MM.1S (cell line): ENCODE data around the gene YEATS2.

Source experiments
- DNase-seq: peaks from one replicate; pipeline ENCODE4 v3.0.0-alpha.2; 2015
- H2AFZ ChIP-seq: fragments of 300-600 bp; sonication (generic); 2 replicates; pipeline ENCODE4 v1.6.0; 2016; ENCODE audit warnings: antibody characterized with exemption, low read length
- H3F3A ChIP-seq: fragments of 300-600 bp; sonication (generic); 2 replicates; pipeline ENCODE4 v1.6.1; 2016; ENCODE audit warnings: mild to moderate bottlenecking, antibody characterized with exemption, low read length, moderate library complexity, mixed read lengths; ENCODE audit not compliant: insufficient read depth
- H3K27ac ChIP-seq: fragments of 300-600 bp; sonication (generic); 2 replicates; pipeline ENCODE4 v1.5.1; 2016; ENCODE audit warnings: mild to moderate bottlenecking, low read length
- H3K27me3 ChIP-seq: fragments of 300-600 bp; sonication (generic); replicated peaks from 2 replicates; pipeline ENCODE4 v1.6.0; 2016; ENCODE audit warnings: low read length; ENCODE audit not compliant: insufficient read depth
- H3K36me3 ChIP-seq: fragments of 300-600 bp; sonication (generic); replicated peaks from 2 replicates; pipeline ENCODE4 v1.6.1; 2016; ENCODE audit warnings: mild to moderate bottlenecking, low read length, mixed read lengths; ENCODE audit not compliant: insufficient read depth
- H3K4me1 ChIP-seq: fragments of 300-600 bp; sonication (generic); 2 replicates; pipeline ENCODE4 v1.6.1; 2016; ENCODE audit warnings: low read length, mixed read lengths
- H3K4me2 ChIP-seq: fragments of 300-600 bp; sonication (generic); 2 replicates; pipeline ENCODE4 v1.6.0; 2016; ENCODE audit warnings: low read depth, low read length
- H3K4me3 ChIP-seq: fragments of 300-600 bp; sonication (generic); 2 replicates; pipeline ENCODE4 v1.5.1; 2016; ENCODE audit warnings: low read length, mixed read lengths
- H3K79me2 ChIP-seq: fragments of 300-600 bp; sonication (generic); 2 replicates; pipeline ENCODE4 v1.6.1; 2016; ENCODE audit warnings: mixed run types, low read length, mixed read lengths
- H3K9ac ChIP-seq: fragments of 300-600 bp; sonication (generic); 2 replicates; pipeline ENCODE4 v1.6.1; 2016; ENCODE audit warnings: low read length, mixed read lengths
- H3K9me2 ChIP-seq: fragments of 300-600 bp; sonication (generic); replicated peaks from 2 replicates; pipeline ENCODE4 v1.6.1; 2016; ENCODE audit warnings: mild to moderate bottlenecking, low read length, mixed read lengths; ENCODE audit not compliant: insufficient read depth
- H3K9me3 ChIP-seq: fragments of 300-600 bp; sonication (generic); replicated peaks from 2 replicates; pipeline ENCODE4 v1.6.1; 2016; ENCODE audit warnings: mild to moderate bottlenecking, low read length, mixed read lengths; ENCODE audit not compliant: insufficient read depth
- H4K20me1 ChIP-seq: fragments of 300-600 bp; sonication (generic); 2 replicates; pipeline ENCODE4 v1.6.1; 2016; ENCODE audit warnings: mild to moderate bottlenecking, low read length, moderate library complexity, mixed read lengths; ENCODE audit not compliant: insufficient read depth
- CTCF ChIP-seq: fragments of 300-600 bp; sonication (generic); IDR thresholded peaks from 2 replicates; pipeline ENCODE4 v1.5.1; 2016; ENCODE audit warnings: antibody characterized with exemption, low read length, mixed read lengths
- EZH2 ChIP-seq: fragments of 300-600 bp; sonication (generic); optimal IDR thresholded peaks from 2 replicates; pipeline ENCODE3; 2017; ENCODE audit warnings: low read depth, mild to moderate bottlenecking, antibody characterized with exemption, low read length, mixed read lengths
- EZH2phosphoT487 ChIP-seq: fragments of 300-600 bp; sonication (generic); IDR thresholded peaks from 2 replicates; pipeline ENCODE4 v1.6.1; 2018; ENCODE audit warnings: antibody characterized with exemption, low read length

The YEATS2 gene

DNA sequence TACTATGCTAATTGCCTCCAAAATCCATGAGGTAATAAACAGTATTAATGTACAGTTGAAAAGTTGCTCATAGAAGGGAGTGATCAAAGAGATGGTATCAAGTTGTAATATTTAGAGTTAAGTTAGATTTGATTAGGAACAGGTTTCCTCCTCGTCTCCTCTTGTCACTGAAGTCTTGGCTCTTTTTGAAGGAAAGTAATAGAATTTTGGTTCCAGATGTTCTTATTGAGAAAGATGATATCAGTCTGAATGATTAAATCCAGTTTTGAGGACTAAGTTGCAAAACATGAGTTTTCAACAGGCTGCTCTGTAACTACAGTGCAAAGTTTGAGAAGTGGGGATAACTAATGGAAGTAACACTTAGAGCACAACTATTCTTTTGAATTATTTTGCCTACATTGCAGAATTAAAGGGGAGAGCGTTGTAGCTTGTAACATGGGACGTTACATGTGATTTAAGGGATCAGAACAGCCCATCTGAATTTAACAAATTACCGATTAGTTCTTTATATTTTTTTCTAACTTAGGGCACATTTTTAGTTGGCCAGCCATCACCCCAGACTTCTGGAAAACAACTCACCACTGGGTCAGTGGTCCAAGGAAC lies 79.5 kb downstream of the YEATS2 start:
- H3K79me2 ChIP-seq = peaks cover 15% of the 10 kb centered on the region; the same call in 1 of the 2 replicates
- H3K4me2 ChIP-seq = no peak overlapping the region
- H3K27ac ChIP-seq = no peak overlapping the region
- no peaks in the 10 kb centered on the region for H3K9me2 ChIP-seq
- no peak overlapping the region for H3K4me3 ChIP-seq
- H3K9me3 ChIP-seq = no peaks in the 10 kb centered on the region
- no peak for DNase-seq
- no peaks in the 10 kb centered on the region for H3F3A ChIP-seq
- no peak overlapping the region for H3K9ac ChIP-seq
- no peaks in the 10 kb centered on the region for H3K4me1 ChIP-seq
- H4K20me1 ChIP-seq = no peaks in the 10 kb centered on the region
- no peaks in the 10 kb centered on the region for H3K27me3 ChIP-seq
- no peak overlapping the region for H2AFZ ChIP-seq
- peaks cover 25% of the 10 kb centered on the region for H3K36me3 ChIP-seq
- TF ChIP-seq EZH2 = no peak
- TF ChIP-seq CTCF = no peak
- no peak for TF ChIP-seq EZH2phosphoT487

DNA sequence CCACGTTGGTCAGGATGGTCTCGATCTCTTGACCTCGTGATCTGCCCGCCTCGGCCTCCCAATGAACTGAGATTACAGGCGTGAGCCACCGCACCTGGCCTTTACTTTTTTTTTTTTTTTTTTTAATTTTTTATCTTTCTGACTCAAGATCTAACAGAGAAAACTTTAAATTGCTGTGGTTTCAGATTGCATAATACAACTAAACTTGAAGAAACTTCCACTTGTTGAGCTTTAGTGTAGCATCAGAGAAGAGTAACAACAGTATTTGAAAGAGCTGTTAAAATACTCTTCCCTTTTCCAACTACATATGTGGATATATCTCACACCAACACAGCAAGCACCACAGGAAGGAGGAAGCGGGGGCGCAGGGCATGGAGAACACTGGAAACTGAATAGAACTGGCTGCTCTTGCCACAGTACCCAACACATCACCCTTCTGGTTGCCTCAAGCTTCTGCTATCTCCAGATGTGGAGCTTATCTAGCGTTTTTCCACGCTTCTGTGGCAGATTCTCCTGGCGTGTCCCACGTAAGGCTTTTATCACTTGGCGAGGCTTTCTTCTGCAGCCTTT lies 82.4 kb downstream of the YEATS2 start:
- H3K9me2 ChIP-seq = no peaks in the 10 kb centered on the region
- DNase-seq = no peak
- no peak overlapping the region for H3K4me2 ChIP-seq
- H3K9me3 ChIP-seq = no peaks in the 10 kb centered on the region
- no peaks in the 10 kb centered on the region for H3F3A ChIP-seq
- no peaks in the 10 kb centered on the region for H3K4me1 ChIP-seq
- no peak overlapping the region for H2AFZ ChIP-seq
- H3K27ac ChIP-seq = no peak overlapping the region
- H4K20me1 ChIP-seq = no peaks in the 10 kb centered on the region
- H3K79me2 ChIP-seq = peaks cover 26% of the 10 kb centered on the region
- no peak overlapping the region for H3K4me3 ChIP-seq
- peaks cover 22% of the 10 kb centered on the region for H3K36me3 ChIP-seq
- no peaks in the 10 kb centered on the region for H3K27me3 ChIP-seq
- no peak overlapping the region for H3K9ac ChIP-seq
- TF ChIP-seq CTCF (no peak), EZH2 (no peak), EZH2phosphoT487 (no peak)

- peaks cover 24% of the 10 kb centered on the region for H3K36me3 ChIP-seq
- no peak overlapping the region for H3K9ac ChIP-seq
- H2AFZ ChIP-seq = no peak overlapping the region
- peaks cover 26% of the 10 kb centered on the region for H3K79me2 ChIP-seq
- H3K9me3 ChIP-seq = no peaks in the 10 kb centered on the region
- no peak for TF ChIP-seq EZH2phosphoT487
- no peak for TF ChIP-seq CTCF
- no peak for TF ChIP-seq EZH2
- H3K4me1 ChIP-seq = no peaks in the 10 kb centered on the region
- no peak for DNase-seq
- no peak overlapping the region for H3K27ac ChIP-seq
- no peaks in the 10 kb centered on the region for H4K20me1 ChIP-seq
- no peaks in the 10 kb centered on the region for H3K27me3 ChIP-seq
- H3K4me3 ChIP-seq = no peak overlapping the region
- no peaks in the 10 kb centered on the region for H3K9me2 ChIP-seq
- H3K4me2 ChIP-seq = no peak overlapping the region
- H3F3A ChIP-seq = no peaks in the 10 kb centered on the region
Measured at GRCh38 chr3:183781246-183781645, 83.6 kb downstream of the YEATS2 start.
